CD4-positive, alpha-beta T cell (primary cell): ENCODE data around the gene PRRT3. TPM values are rescaled to one million over a fixed set of nuclear protein-coding genes. Genes with fewer than 3 reads are reported as not detected.
"Not testable (repeated sequence)": the region's sequence is repeated elsewhere in the genome, so short reads cannot be mapped to it uniquely, and the experiment has no call there.

Source experiments
- ATAC-seq: fragments of 200-7000 bp; cut with Tn5 transposase; one replicate; pipeline ENCODE4 v1.10.0; 2022; ENCODE audit warnings: mild to moderate bottlenecking; ENCODE audit not compliant: poor library complexity
- CTCF ChIA-PET: fragments of 350-600 bp; sonication (Branson Sonifier 250); formaldehyde crosslinking; loops from one replicate; lab custom pipeline; 2021; ENCODE audit warnings: antibody characterized with exemption, inconsistent platforms; lab: Charles Lee
- POLR2A ChIA-PET: fragments of 350-600 bp; sonication (Branson Sonifier 250); formaldehyde crosslinking; loops from one replicate; lab custom pipeline; 2021; ENCODE audit warnings: antibody characterized with exemption, inconsistent platforms; lab: Charles Lee
- DNase-seq, 14 experiments: peaks; one replicate each; pipeline ENCODE4 v3.0.0-alpha.2; 2013 to 2020; ENCODE audit warnings: mixed read lengths in 2 of 14
- H3K27ac ChIP-seq, 2 donors: one replicate each; pipeline versions ENCODE4 v1.5.1 to v1.7.0; 2013; ENCODE audit warnings: low read length in 2 of 2, low read depth in 1 of 2, mild to moderate bottlenecking in 1 of 2
- H3K27me3 ChIP-seq, 2 experiments: 1 replicate in 1 of 2; 2 replicates in 1 of 2; pipeline versions ENCODE4 v1.6.1 to v1.7.0; 2013; ENCODE audit warnings: low read length in 2 of 2, control low read depth in 1 of 2, mild to moderate bottlenecking in 1 of 2, moderate library complexity in 1 of 2; ENCODE audit not compliant: insufficient read depth in 2 of 2, control insufficient read depth in 1 of 2
- H3K36me3 ChIP-seq: one replicate; pipeline ENCODE4 v1.6.1; 2013; ENCODE audit warnings: low read length, control low read depth; ENCODE audit not compliant: insufficient read depth
- H3K4me1 ChIP-seq: one replicate; pipeline ENCODE4 v1.6.1; 2013; ENCODE audit warnings: low read length, control low read depth; ENCODE audit not compliant: insufficient read depth
- H3K4me3 ChIP-seq: one replicate; pipeline ENCODE4 v1.5.1; 2013; ENCODE audit warnings: mild to moderate bottlenecking, low read length, moderate library complexity
- H3K9me3 ChIP-seq, 2 experiments: 1 replicate in 1 of 2; 2 replicates in 1 of 2; pipeline versions ENCODE4 v1.6.1 to v1.7.0; 2013; ENCODE audit warnings: low read length in 2 of 2, mild to moderate bottlenecking in 2 of 2, control low read depth in 1 of 2, moderate library complexity in 1 of 2; ENCODE audit not compliant: control insufficient read depth in 1 of 2, insufficient read depth in 1 of 2
- H3K27ac Mint-ChIP-seq: one replicate; pipeline ENCODE4 v1.8.0; 2020; ENCODE audit warnings: mixed read lengths
- H3K27me3 Mint-ChIP-seq: one replicate; pipeline ENCODE4 v1.8.0; 2021; ENCODE audit warnings: mixed read lengths
- H3K36me3 Mint-ChIP-seq: one replicate; pipeline ENCODE4 v1.8.0; 2021; ENCODE audit warnings: low read depth, mixed read lengths
- H3K4me1 Mint-ChIP-seq: one replicate; pipeline ENCODE4 v1.8.0; 2021; ENCODE audit warnings: low read depth, mixed read lengths
- H3K4me3 Mint-ChIP-seq: one replicate; pipeline ENCODE4 v1.8.0; 2020; ENCODE audit warnings: mild to moderate bottlenecking, mixed read lengths
- H3K9me3 Mint-ChIP-seq: one replicate; pipeline ENCODE4 v1.8.0; 2020; ENCODE audit warnings: mixed read lengths
- intact Hi-C, 2 experiments: fragments of 100-400 bp; cut with DNase I in 1 of 2; cut with micrococcal nuclease in 1 of 2; formaldehyde crosslinking; loops; one replicate each; pipeline versions ENCODE4 v1.15.1 to v1.9.0; 2023 to 2025; cut with DNase I, micrococcal nuclease
- total RNA-seq, 174 experiments: library from RNA in 2 of 174; stranded (reverse) in 2 of 174; gene quantifications; one replicate each; pipeline ENCODE4 v1.2.3 and lab custom pipeline; 2021 to 2026
- TF ChIP-seq, protein P1 (sequence below): fragments of 200-600 bp; IDR thresholded peaks from one replicate; pipeline ENCODE4 v1.8.0; 2022; ENCODE audit warnings: antibody characterized with exemption, mild to moderate bottlenecking

Gene PRRT3
- total RNA-seq, 2 experiments from 2014 or later: 6.3 to 8.3 TPM

DNA sequence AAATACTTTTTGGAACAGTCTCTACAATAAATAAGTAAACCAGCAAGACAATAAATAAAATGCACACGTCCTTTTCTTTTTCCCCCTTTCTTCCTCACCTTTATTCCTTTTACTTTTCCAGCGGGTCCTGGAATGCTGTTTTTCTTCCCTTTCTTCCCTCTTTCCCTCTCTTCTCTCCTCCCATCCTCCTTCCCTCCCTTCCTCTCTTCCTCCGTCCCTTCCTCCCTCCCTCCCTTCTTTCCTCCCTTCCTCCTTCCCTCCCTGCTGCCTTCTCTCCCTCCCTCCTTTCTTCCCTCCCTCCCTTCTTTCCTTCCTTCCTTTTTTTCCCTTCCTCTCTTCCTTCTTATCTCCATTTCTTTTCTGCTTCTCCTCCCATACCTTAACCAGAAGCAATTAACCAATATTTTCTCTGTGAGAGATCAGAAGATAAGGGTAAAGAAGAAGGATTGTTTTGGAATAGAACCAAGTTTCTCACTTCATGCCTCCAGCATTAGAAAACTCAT, 52.9 kb downstream of the PRRT3 start:
- H3K36me3 Mint-ChIP-seq: peaks cover 6% of the 10 kb centered on the region
- POLR2A ChIA-PET: no interaction called here
- H3K27ac Mint-ChIP-seq: no peak overlapping the region
- H3K27ac ChIP-seq: no peak overlapping the region
- no peaks in the 10 kb centered on the region for H3K27me3 ChIP-seq
- H3K4me1 ChIP-seq: peaks cover 31% of the 10 kb centered on the region
- CTCF ChIA-PET: no interaction called here
- H3K4me1 Mint-ChIP-seq: peaks cover 43% of the 10 kb centered on the region
- no peak for ATAC-seq
- H3K27me3 Mint-ChIP-seq: no peaks in the 10 kb centered on the region
- H3K36me3 ChIP-seq: no peaks in the 10 kb centered on the region
- TF ChIP-seq, protein P1, sequence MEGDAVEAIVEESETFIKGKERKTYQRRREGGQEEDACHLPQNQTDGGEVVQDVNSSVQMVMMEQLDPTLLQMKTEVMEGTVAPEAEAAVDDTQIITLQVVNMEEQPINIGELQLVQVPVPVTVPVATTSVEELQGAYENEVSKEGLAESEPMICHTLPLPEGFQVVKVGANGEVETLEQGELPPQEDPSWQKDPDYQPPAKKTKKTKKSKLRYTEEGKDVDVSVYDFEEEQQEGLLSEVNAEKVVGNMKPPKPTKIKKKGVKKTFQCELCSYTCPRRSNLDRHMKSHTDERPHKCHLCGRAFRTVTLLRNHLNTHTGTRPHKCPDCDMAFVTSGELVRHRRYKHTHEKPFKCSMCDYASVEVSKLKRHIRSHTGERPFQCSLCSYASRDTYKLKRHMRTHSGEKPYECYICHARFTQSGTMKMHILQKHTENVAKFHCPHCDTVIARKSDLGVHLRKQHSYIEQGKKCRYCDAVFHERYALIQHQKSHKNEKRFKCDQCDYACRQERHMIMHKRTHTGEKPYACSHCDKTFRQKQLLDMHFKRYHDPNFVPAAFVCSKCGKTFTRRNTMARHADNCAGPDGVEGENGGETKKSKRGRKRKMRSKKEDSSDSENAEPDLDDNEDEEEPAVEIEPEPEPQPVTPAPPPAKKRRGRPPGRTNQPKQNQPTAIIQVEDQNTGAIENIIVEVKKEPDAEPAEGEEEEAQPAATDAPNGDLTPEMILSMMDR: no peak
- no peak overlapping the region for H3K4me3 Mint-ChIP-seq
- no peaks in the 10 kb centered on the region for H3K9me3 ChIP-seq
- intact Hi-C loops: no loop called here
- DNase-seq: no peak
- H3K9me3 Mint-ChIP-seq: no peaks in the 10 kb centered on the region
- no peak overlapping the region for H3K4me3 ChIP-seq

DNA sequence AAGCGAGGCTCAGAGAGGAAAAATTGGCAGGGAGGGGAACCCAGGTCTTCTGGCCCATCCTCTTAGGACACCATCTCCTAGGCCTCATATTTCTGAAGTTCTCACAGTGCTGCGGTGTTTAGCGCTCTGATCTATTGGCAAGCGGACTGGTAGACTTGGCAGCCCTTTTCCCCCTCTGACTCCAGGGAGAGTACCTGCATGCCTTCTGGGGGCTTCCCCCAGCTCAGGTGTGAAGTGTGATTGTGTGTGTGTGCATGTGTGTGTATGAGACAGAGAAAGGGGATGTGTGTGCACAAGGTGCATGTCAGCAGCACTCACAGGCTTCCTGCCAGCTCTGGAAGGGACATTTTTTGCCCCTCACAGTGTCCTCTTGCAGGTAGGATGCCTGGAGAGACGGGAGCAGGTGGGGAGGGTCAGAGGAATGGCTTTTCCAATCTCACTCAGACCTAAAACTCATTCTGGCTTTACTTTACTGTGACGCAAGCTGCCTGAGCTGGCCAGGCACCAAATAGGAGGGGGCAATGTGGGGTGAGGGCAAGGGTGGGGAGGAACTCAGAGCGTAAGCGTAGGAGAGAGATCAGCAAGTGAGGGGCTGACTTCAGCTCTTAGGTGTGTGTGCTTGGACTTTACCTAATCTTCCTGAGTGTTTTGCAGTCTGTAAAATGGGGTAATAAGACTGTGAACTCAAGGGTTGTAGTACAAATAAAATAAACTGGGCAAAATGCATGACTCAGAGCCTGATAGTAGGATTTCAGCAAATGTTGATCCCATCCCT, 53.6 kb downstream of the PRRT3 start:
- TF ChIP-seq, protein P1: no peak
- DNase-seq (no peak), ATAC-seq (no peak)
- Histone ChIP-seq H3K27me3 (no peaks in the 10 kb centered on the region), H3K36me3 (peaks cover 4% of the 10 kb centered on the region), H3K9me3 (no peaks in the 10 kb centered on the region), H3K4me3 (no peak overlapping the region), H3K27ac (no peak overlapping the region), H3K4me1 (peaks cover 31% of the 10 kb centered on the region)
- Mint-ChIP-seq H3K4me3 (no peak overlapping the region), H3K27me3 (no peaks in the 10 kb centered on the region), H3K9me3 (no peaks in the 10 kb centered on the region), H3K27ac (peak overlapping the region; percentile 64), H3K36me3 (peaks cover 13% of the 10 kb centered on the region), H3K4me1 (peaks cover 45% of the 10 kb centered on the region)
- ChIA-PET POLR2A (no interaction called here), CTCF (no interaction called here)
- intact Hi-C loops: no loop called here

DNA sequence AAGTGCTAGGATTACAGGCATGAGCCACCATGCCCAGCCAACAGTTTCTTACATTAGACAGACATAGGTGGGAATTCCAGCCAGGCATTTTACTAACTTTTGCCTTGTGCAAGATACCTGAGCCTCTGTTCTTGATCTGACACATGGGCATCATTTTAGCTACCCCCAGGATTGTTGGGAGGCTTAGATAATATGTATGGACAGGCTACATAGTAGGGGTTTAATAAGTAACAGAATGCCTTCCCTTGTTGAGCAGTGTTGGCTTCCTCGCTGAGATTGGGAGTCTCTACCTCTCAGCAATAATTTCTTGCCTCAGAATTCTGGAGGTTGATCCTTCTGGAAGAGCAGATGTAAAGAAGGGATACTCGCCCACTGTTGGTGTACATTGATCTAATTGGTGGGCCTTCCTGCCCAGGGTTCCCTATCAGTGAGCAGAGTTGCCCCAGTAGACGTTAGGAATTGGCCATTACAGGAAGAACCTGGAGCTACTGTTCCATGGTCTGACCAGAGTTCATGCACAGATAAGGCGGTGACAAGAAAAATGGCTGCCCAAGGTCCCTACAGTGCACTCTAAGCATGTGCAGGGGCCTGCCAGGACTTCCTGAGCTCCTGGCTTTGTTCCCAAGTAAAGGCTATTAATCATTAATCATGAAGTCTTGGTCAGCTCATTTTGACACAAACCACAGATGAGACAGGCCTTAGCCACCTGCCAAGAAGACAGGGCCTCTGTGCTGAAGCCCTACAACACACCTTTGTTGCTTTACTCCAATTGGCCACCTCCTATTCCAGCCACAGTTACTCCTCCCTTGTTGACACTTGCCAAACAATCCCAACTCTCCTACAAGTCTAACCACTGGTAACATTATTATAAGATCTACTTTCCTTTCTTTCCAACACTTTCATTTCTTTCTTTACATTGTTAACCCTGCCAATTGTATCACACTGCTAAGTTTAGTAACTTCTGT, 54.5 kb downstream of the PRRT3 start:
- ChIA-PET CTCF (no interaction called here), POLR2A (interaction anchor here (0.9 kb wide), 1 partner anchor 18 kb away, joined by 3 read pairs; no protein-coding TSS in a partner anchor)
- peak overlapping the region; percentile 64 for H3K27ac Mint-ChIP-seq

DNA sequence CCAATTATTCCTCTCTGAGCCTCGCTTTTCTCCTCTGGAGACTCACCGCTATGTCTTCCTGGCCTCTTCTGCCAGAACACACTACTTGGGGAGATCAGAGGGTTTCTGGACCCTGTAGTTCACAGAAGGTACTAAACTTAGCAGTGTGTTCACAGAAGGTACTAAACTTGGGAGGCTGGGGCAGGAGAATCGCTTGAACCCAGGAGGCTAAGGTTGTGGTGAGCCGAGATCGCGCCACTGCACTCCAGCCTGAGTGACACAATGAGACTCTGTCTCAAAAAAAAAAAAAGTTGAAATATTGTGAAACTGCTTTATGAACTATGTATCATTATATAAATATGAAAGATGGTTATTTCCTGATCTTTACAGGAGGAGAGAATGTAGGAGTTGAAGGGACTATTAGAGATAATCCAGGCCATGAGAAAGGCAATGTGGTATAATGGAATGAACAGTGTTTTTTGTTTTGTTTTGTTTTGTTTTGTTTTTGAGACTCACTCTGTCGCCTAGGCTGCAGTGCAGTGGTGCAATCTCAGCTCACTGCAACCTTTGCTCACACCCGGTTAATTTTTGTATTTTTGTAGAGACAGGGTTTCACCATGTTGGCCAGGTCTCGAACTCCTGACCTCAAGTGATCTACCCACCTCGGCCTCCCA, 55.3 kb downstream of the PRRT3 start:
- H3K4me3 ChIP-seq, H3K9me3 Mint-ChIP-seq, H3K27me3 Mint-ChIP-seq, H3K27me3 ChIP-seq, ATAC-seq, POLR2A ChIA-PET, H3K9me3 ChIP-seq, DNase-seq, intact Hi-C loops, CTCF ChIA-PET, H3K4me3 Mint-ChIP-seq, H3K27ac ChIP-seq: not testable (repeated sequence)
- peaks cover 45% of the 10 kb centered on the region for H3K4me1 Mint-ChIP-seq
- Histone ChIP-seq H3K36me3 (peaks cover 18% of the 10 kb centered on the region), H3K4me1 (peaks cover 22% of the 10 kb centered on the region)
- H3K27ac Mint-ChIP-seq: peak overlapping the region; percentile 64
- H3K36me3 Mint-ChIP-seq: peaks cover 28% of the 10 kb centered on the region

More for the DNA sequence above, 54.5 kb downstream of the PRRT3 start:
- Mint-ChIP-seq H3K9me3 (no peaks in the 10 kb centered on the region), H3K27me3 (no peaks in the 10 kb centered on the region), H3K36me3 (peaks cover 23% of the 10 kb centered on the region), H3K4me3 (no peak overlapping the region), H3K4me1 (peaks cover 46% of the 10 kb centered on the region)
- Histone ChIP-seq H3K36me3 (peaks cover 13% of the 10 kb centered on the region), H3K9me3 (no peaks in the 10 kb centered on the region), H3K4me1 (peaks cover 23% of the 10 kb centered on the region), H3K27ac (no peak overlapping the region), H3K27me3 (no peaks in the 10 kb centered on the region), H3K4me3 (no peak overlapping the region)
- intact Hi-C loops: no loop called here
- ATAC-seq (no peak), DNase-seq (no peak)
- TF ChIP-seq, protein P1: no peak
